HG03139 (cell line): ENCODE measurements around the gene LRRC37B.
"Not testable (repeated sequence)": the region's sequence is repeated elsewhere in the genome, so short reads cannot be mapped to it uniquely, and the experiment has no call there.

Source experiments
- ATAC-seq: cut with Tn5 transposase; IDR thresholded peaks from one replicate; pipeline ENCODE4 v1.9.1; 2021; ENCODE audit not compliant: unreplicated experiment

The LRRC37B gene

GRCh38 chr17:32084942-32085829, 78.0 kb downstream of the LRRC37B start:
- ATAC-seq: not testable (repeated sequence)

DNA sequence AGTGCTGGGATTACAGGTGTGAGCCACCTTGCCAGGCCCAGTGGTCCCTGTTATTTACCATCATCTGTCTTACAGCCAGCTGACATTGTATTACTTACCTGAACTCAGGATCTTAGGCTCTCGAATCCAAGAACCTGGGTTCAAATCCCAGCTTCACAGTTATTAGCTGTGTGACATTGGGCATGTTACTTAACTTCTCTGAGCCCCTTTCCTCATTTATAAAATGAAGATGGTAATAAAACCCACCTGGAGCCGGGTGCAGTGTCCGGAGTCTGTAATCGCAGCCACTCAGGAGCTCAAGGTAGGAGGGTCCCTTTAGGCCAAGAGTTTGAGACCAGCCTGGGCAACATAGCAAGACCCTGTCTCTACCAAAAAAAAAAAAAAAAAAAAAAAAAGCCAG, 79.7 kb downstream of the LRRC37B start:
- ATAC-seq: not testable (repeated sequence)

DNA sequence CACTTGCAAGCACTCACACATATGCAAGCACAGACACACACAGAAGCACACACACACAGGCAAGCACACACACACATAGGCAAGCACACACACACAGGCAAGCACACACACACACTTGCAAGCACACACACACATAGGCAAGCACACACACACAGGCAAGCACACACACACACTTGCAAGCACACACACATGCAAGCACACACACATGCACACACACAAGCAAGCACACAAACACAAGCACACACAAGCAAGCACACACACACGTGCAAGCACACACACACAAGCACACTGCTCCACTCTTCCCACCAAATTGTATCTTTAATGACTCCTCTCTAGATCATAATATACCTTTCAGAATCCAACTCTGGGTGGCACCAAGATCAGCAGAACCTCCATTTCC, 84.9 kb downstream of the LRRC37B start:
- not testable (repeated sequence) for ATAC-seq

DNA sequence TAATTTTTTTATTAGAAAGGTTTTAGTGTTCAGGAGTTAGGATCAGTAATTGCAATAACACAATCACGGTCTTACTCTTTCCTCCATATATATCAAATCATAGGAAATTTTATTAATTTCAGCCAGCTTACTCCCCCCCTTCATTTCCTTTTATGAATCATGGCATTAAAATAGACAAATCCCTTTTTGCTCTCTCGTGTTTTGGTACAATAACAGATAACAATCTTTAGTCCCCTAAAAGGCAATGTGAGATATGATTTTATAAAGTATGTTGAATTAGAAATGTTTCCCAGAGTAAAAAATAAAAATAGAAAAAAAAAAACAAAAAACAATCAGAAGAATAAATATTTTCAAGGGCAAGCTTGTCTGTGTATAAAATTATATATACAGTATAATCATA, 92.5 kb downstream of the LRRC37B start:
- no peak for ATAC-seq

GRCh38 chr17:32100323-32100722, 93.1 kb downstream of the LRRC37B start:
- not testable (repeated sequence) for ATAC-seq

- ATAC-seq: no peak
These were observed 93.9 kb downstream of the LRRC37B start for GRCh38 chr17:32100971-32101631.

DNA sequence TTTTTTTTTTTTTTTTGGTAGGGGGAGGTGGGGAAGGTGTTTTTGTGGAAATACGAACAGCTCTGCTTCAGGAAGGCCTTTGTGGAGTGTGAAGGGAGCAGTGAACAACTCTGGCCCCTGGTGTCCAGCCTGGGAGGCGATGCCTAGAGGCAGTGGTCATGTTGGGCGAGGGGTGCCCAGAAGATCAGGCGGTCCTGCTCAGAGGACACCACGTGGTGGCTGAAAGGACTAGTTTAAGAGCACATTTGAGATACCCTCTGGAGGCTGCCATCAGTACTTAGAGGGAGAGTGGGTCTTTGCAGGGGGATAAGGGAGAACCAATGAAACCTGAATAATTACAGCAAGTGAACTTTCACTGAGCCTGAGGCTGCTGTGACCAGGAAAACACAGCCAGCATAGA, 95.0 kb downstream of the LRRC37B start:
- ATAC-seq: no peak

- ATAC-seq: no peak
These were observed 95.5 kb downstream of the LRRC37B start for GRCh38 chr17:32102646-32103186.
